H1 (cell line): ENCODE results near the gene TCEANC. TPM values are rescaled to one million over a fixed set of nuclear protein-coding genes. Genes with fewer than 3 reads are reported as not detected.

Experiments used
- CTCF ChIA-PET: fragments of 300-600 bp; sonication (Branson Sonifier 250); formaldehyde crosslinking; loops from one replicate; lab custom pipeline; 2021; ENCODE audit not compliant: partially characterized antibody; lab: Charles Lee
- POLR2A ChIA-PET: fragments of 300-600 bp; sonication (Branson Sonifier 250); formaldehyde crosslinking; loops from one replicate; lab custom pipeline; 2021; ENCODE audit warnings: inconsistent platforms; ENCODE audit not compliant: partially characterized antibody; lab: Charles Lee
- DNase-seq, 2 experiments: peaks; one replicate each; pipeline versions ENCODE4 v3.0.0 to v3.0.0-alpha.2; 2010 to 2022; ENCODE audit warnings: low spot score in 2 of 2, low read depth in 1 of 2, mixed read lengths in 1 of 2
- FAIRE-seq: peaks from 2 replicates; lab custom pipeline; 2011; peaks lifted over from hg19 to GRCh38; lab: Jason Lieb, UNC
- H2AFZ ChIP-seq: 2 replicates; pipeline ENCODE4 v1.8.1; 2012; ENCODE audit warnings: low read length, inconsistent platforms
- H2AK5ac ChIP-seq: 2 replicates; pipeline ENCODE4 v1.6.1; 2013; ENCODE audit warnings: low read depth, low read length
- H2BK120ac ChIP-seq: replicated peaks from 2 replicates; pipeline ENCODE3; 2013; ENCODE audit warnings: low read depth, low read length, inconsistent platforms
- H2BK12ac ChIP-seq: 2 replicates; pipeline ENCODE4 v1.6.1; 2013; ENCODE audit warnings: low read depth, low read length
- H2BK15ac ChIP-seq: 2 replicates; pipeline ENCODE4 v1.6.1; 2013; ENCODE audit warnings: low read length
- H2BK20ac ChIP-seq: 2 replicates; pipeline ENCODE4 v1.6.1; 2013; ENCODE audit warnings: low read length
- H2BK5ac ChIP-seq: 2 replicates; pipeline ENCODE4 v1.6.1; 2013; ENCODE audit warnings: low read depth, low read length
- H3K14ac ChIP-seq: 2 replicates; pipeline ENCODE4 v1.6.1; 2013; ENCODE audit warnings: inconsistent platforms; ENCODE audit not compliant: insufficient read length
- H3K18ac ChIP-seq: 2 replicates; pipeline ENCODE4 v1.6.1; 2013; ENCODE audit warnings: low read length; ENCODE audit errors: extremely low read depth
- H3K23ac ChIP-seq: 2 replicates; pipeline ENCODE4 v1.6.1; 2013; ENCODE audit warnings: inconsistent platforms; ENCODE audit not compliant: insufficient read length
- H3K23me2 ChIP-seq: 2 replicates; pipeline ENCODE4 v1.6.1; 2013; ENCODE audit warnings: low read depth, low read length
- H3K27ac ChIP-seq: 2 replicates; pipeline ENCODE4 v1.6.1; 2011; ENCODE audit warnings: low read depth, low read length, inconsistent platforms
- H3K27me3 ChIP-seq, 4 experiments: replicated peaks in 1 of 4; 1 replicate in 1 of 4; 2 replicates in 3 of 4; pipeline versions ENCODE4 v1.6.1 to v1.8.1; 2011 to 2013; ENCODE audit warnings: low read length in 3 of 4, mild to moderate bottlenecking in 3 of 4, inconsistent platforms in 2 of 4, mixed read lengths in 2 of 4, moderate library complexity in 1 of 4; ENCODE audit not compliant: control insufficient read depth in 3 of 4, insufficient read depth in 3 of 4; ENCODE audit errors: extremely low read depth in 1 of 4
- H3K36me3 ChIP-seq, 4 experiments: 2 replicates each; pipeline versions ENCODE4 v1.6.1 to v1.8.1; 2011 to 2013; ENCODE audit warnings: mild to moderate bottlenecking in 4 of 4, low read length in 3 of 4, moderate library complexity in 2 of 4, control low read depth in 1 of 4, inconsistent platforms in 1 of 4; ENCODE audit not compliant: insufficient read depth in 4 of 4, control insufficient read depth in 2 of 4
- H3K4ac ChIP-seq: replicated peaks from 2 replicates; pipeline ENCODE3; 2013; ENCODE audit warnings: low read length, low read depth, mixed read lengths, inconsistent platforms; ENCODE audit not compliant: insufficient read length
- H3K4me1 ChIP-seq, 4 experiments: replicated peaks in 1 of 4; 1 replicate in 1 of 4; 2 replicates in 3 of 4; pipeline versions ENCODE4 v1.6.1 to v1.8.1; 2011 to 2013; ENCODE audit warnings: low read length in 3 of 4, inconsistent platforms in 2 of 4, mixed read lengths in 1 of 4; ENCODE audit not compliant: insufficient read depth in 4 of 4, control insufficient read depth in 3 of 4
- H3K4me2 ChIP-seq, 2 experiments: 2 replicates each; pipeline versions ENCODE4 v1.6.1 to v1.8.1; 2011 to 2013; ENCODE audit warnings: low read depth in 2 of 2, low read length in 2 of 2, control low read depth in 1 of 2, inconsistent platforms in 1 of 2, mild to moderate bottlenecking in 1 of 2; ENCODE audit not compliant: insufficient read depth in 1 of 2
- H3K4me3 ChIP-seq, 4 experiments: fragments of 200-600, 300-600 bp in 1 of 4; sonication (generic), shearing (Covaris generic), sonication (Bioruptor Twin) in 1 of 4; 2 replicates each; pipeline versions ENCODE4 v1.5.1 to v1.8.1; 2011 to 2016; ENCODE audit warnings: low read length in 4 of 4, low read depth in 3 of 4, control low read depth in 2 of 4, inconsistent platforms in 2 of 4, mild to moderate bottlenecking in 2 of 4, mixed read lengths in 1 of 4, moderate library complexity in 1 of 4; ENCODE audit not compliant: insufficient read depth in 2 of 4; ENCODE audit errors: extremely low read depth in 1 of 4
- H3K56ac ChIP-seq: replicated peaks from 2 replicates; pipeline ENCODE3; 2013; ENCODE audit warnings: low read depth, mild to moderate bottlenecking, mixed read lengths, low read length, inconsistent platforms; ENCODE audit not compliant: insufficient read length
- H3K79me1 ChIP-seq: 2 replicates; pipeline ENCODE4 v1.6.1; 2013; ENCODE audit warnings: low read depth, low read length, control low read depth
- H3K79me2 ChIP-seq, 2 experiments: 2 replicates each; pipeline versions ENCODE4 v1.6.1 to v1.8.1; 2012 to 2013; ENCODE audit warnings: low read length in 2 of 2, mild to moderate bottlenecking in 2 of 2, inconsistent platforms in 1 of 2; ENCODE audit not compliant: insufficient read depth in 2 of 2, control insufficient read depth in 1 of 2
- H3K9ac ChIP-seq, 4 experiments: replicated peaks in 1 of 4; 1 replicate in 1 of 4; 2 replicates in 3 of 4; pipeline versions ENCODE4 v1.6.1 to v1.8.1; 2011 to 2013; ENCODE audit warnings: low read depth in 3 of 4, low read length in 3 of 4, control low read depth in 2 of 4, mild to moderate bottlenecking in 2 of 4, moderate library complexity in 2 of 4, inconsistent platforms in 1 of 4; ENCODE audit errors: extremely low read depth in 1 of 4
- H3K9me3 ChIP-seq, 2 experiments: 2 replicates each; pipeline versions ENCODE4 v1.6.1 to v1.8.1; 2012 to 2013; ENCODE audit warnings: mild to moderate bottlenecking in 2 of 2, moderate library complexity in 2 of 2, control low read depth in 1 of 2, inconsistent platforms in 1 of 2, low read depth in 1 of 2, low read length in 1 of 2, mixed read lengths in 1 of 2; ENCODE audit not compliant: insufficient read depth in 2 of 2
- H4K20me1 ChIP-seq, 2 experiments: replicated peaks in 1 of 2; 2 replicates each; pipeline versions ENCODE3 to v1.8.1; 2011 to 2013; ENCODE audit warnings: inconsistent platforms in 2 of 2, low read length in 2 of 2, mild to moderate bottlenecking in 1 of 2; ENCODE audit not compliant: insufficient read depth in 2 of 2, control insufficient read depth in 1 of 2
- H4K5ac ChIP-seq: 2 replicates; pipeline ENCODE4 v1.6.1; 2013; ENCODE audit warnings: low read length, low read depth, mixed read lengths, inconsistent platforms; ENCODE audit not compliant: insufficient read length
- H4K8ac ChIP-seq: 2 replicates; pipeline ENCODE4 v1.8.0; 2013; ENCODE audit warnings: mild to moderate bottlenecking, moderate library complexity, low read length, inconsistent platforms; ENCODE audit not compliant: insufficient read depth; ENCODE audit errors: extremely low read depth
- H4K91ac ChIP-seq: replicated peaks from 2 replicates; pipeline ENCODE3; 2013; ENCODE audit warnings: low read length, mixed read lengths, inconsistent platforms; ENCODE audit not compliant: insufficient read length
- CREB1 ChIP-seq: IDR thresholded peaks from 2 replicates; pipeline ENCODE4 v1.6.1; 2012; ENCODE audit warnings: inconsistent platforms
- CTBP2 ChIP-seq: IDR thresholded peaks from 2 replicates; pipeline ENCODE4 v1.7.0; 2011; ENCODE audit warnings: borderline replicate concordance, mild to moderate bottlenecking, moderate library complexity, mixed read lengths, low read length; ENCODE audit not compliant: insufficient read depth, insufficient read length
- HDAC6 ChIP-seq: IDR thresholded peaks from one replicate; pipeline ENCODE4 v1.7.1; 2012; ENCODE audit warnings: low read depth, mild to moderate bottlenecking, inconsistent platforms, low read length, moderate library complexity
- JUND ChIP-seq: IDR thresholded peaks from 2 replicates; pipeline ENCODE4 v1.6.1; 2011; ENCODE audit warnings: mild to moderate bottlenecking, improper control_type of control experiment, low read length
- POLR2AphosphoS5 ChIP-seq: IDR thresholded peaks from 2 replicates; pipeline ENCODE4 v1.6.1; 2011; ENCODE audit warnings: low read depth, low read length
- RXRA ChIP-seq: IDR thresholded peaks from 2 replicates; pipeline ENCODE4 v1.6.1; 2011; ENCODE audit warnings: low read depth, mild to moderate bottlenecking, low read length, moderate library complexity; ENCODE audit not compliant: insufficient read depth
- SIX5 ChIP-seq: IDR thresholded peaks from 2 replicates; pipeline ENCODE4 v1.6.1; 2011; ENCODE audit warnings: mild to moderate bottlenecking, low read depth, low read length
- ZNF274 ChIP-seq: IDR thresholded peaks from 2 replicates; pipeline ENCODE4 v1.7.0; 2012; ENCODE audit warnings: low read length, borderline replicate concordance; ENCODE audit errors: extremely low read depth
- WGBS, 2 experiments: shearing (Covaris generic) in 1 of 2; methylation state at CpG; one replicate each; pipeline versions ENCODE4 v1.1.6 to v1.1.7; 2013 to 2015; ENCODE audit warnings: low lambda C conversion rate in 2 of 2, mixed read lengths in 2 of 2, inconsistent platforms in 1 of 2, low coverage in 1 of 2, missing lambda C conversion rate in 1 of 2; ENCODE audit not compliant: insufficient replicate concordance in 2 of 2, insufficient coverage in 1 of 2, insufficient read length in 1 of 2; ENCODE audit errors: extremely low coverage in 1 of 2, missing lambda C conversion rate in 1 of 2; 5-methylcytosine and 5-hydroxymethylcytosine counted together
- polyA plus RNA-seq, 7 experiments: library from polyadenylated mRNA; depleted of rRNA in 3 of 7; stranded (reverse) in 5 of 7; unstranded in 2 of 7; fragments of >200 nt in 5 of 7; fragments of 200-250 nt in 2 of 7; gene quantifications; 1 replicate in 5 of 7; 2 replicates in 1 of 7; 4 replicates in 1 of 7; pipeline versions ENCODE4 v1.2.1 to v1.2.3, GENCODE V29; 2011 to 2013; ENCODE audit warnings: missing spikeins in 2 of 7, mixed read lengths in 2 of 7
- total RNA-seq: library from RNA; stranded (reverse); fragmentation: NEBNext Ultra II Directional; extraction: Animal tissue kit (Norgen Biotek cat#: 25700); gene quantifications from 2 replicates; pipeline ENCODE4 v1.2.1, GENCODE V29; 2021
- TF ChIP-seq, protein P1 (sequence below), 3 experiments: IDR thresholded peaks; 1 replicate in 2 of 3; 2 replicates in 1 of 3; pipeline versions ENCODE4 v1.5.1 to v1.6.1; 2011; ENCODE audit warnings: low read length in 3 of 3, mild to moderate bottlenecking in 3 of 3, inconsistent platforms in 2 of 3, low read depth in 1 of 3, moderate library complexity in 1 of 3; ENCODE audit not compliant: insufficient read depth in 1 of 3; ENCODE audit errors: control extremely low read depth in 1 of 3

TCEANC gene
- total and polyA plus RNA-seq, 2 of the 8 experiments (the other 6 are each of a cell fraction or from before 2014, with no cell fraction given), result 0.88 to 2.0 TPM

DNA sequence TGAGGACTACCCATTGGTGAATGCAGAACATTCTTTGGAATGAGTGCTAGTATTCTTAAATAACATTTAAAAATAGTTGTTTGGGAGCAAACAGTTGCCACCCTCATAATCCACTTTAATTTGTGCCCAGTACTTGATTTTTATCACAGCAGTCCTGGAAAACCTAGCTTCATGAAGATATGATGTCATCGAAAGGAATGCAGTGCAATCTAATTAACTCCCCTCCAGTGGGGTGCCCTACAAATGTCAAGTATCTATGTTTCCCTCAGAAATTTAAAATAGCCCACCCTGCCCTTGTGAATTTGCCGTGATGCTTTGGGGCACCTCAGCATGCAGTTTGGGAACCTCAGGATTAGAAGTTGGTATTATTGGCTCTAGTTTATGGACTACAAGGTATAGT lies 41.4 kb downstream of the TCEANC start:
- Histone ChIP-seq H3K79me2 (peaks cover 4 to 96% of the 10 kb centered on the region in 2 experiments), H3K79me1 (no peaks in the 10 kb centered on the region; the same call in 1 of the 2 replicates), H2BK12ac (no peak overlapping the region), H2BK15ac (no peak overlapping the region), H3K9ac (no peak overlapping the region), H3K4ac (no peak overlapping the region), H4K5ac (no peak overlapping the region), H4K20me1 (peaks cover 0 to 14% of the 10 kb centered on the region in 2 experiments), H3K4me3 (no peak overlapping the region), H2BK20ac (no peak overlapping the region), H3K23me2 (peaks cover 3% of the 10 kb centered on the region; the same call in 1 of the 2 replicates), H2AK5ac (no peak overlapping the region), H4K8ac (no peak overlapping the region), H3K4me2 (no peak overlapping the region), H4K91ac (no peak overlapping the region), H3K4me1 (peaks cover 0 to 7% (median 3%) of the 10 kb centered on the region in 4 experiments; a peak in 4 of 7 replicates), H2BK5ac (no peak overlapping the region), H2BK120ac (no peak overlapping the region), H3K18ac (no peak overlapping the region), H3K23ac (no peak overlapping the region), H3K9me3 (no peaks in the 10 kb centered on the region), H3K36me3 (no peaks in the 10 kb centered on the region; a peak in 1 of 8 replicates), H3K14ac (no peak overlapping the region), H3K27ac (no peak overlapping the region), H2AFZ (no peak overlapping the region), H3K56ac (no peak overlapping the region), H3K27me3 (no peaks in the 10 kb centered on the region)
- TF ChIP-seq, protein P1, sequence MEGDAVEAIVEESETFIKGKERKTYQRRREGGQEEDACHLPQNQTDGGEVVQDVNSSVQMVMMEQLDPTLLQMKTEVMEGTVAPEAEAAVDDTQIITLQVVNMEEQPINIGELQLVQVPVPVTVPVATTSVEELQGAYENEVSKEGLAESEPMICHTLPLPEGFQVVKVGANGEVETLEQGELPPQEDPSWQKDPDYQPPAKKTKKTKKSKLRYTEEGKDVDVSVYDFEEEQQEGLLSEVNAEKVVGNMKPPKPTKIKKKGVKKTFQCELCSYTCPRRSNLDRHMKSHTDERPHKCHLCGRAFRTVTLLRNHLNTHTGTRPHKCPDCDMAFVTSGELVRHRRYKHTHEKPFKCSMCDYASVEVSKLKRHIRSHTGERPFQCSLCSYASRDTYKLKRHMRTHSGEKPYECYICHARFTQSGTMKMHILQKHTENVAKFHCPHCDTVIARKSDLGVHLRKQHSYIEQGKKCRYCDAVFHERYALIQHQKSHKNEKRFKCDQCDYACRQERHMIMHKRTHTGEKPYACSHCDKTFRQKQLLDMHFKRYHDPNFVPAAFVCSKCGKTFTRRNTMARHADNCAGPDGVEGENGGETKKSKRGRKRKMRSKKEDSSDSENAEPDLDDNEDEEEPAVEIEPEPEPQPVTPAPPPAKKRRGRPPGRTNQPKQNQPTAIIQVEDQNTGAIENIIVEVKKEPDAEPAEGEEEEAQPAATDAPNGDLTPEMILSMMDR (IDR thresholded peaks at IDR 0.05; ENCODE audit: control extremely low read depth in 1 of 3, insufficient read depth in 1 of 3, low read depth in 1 of 3, low read length in 3 of 3), result no peak
- TF ChIP-seq RXRA (no peak), HDAC6 (no peak), CTBP2 (no peak), JUND (no peak), POLR2AphosphoS5 (no peak), ZNF274 (no peak), CREB1 (no peak), SIX5 (no peak)
- ChIA-PET POLR2A (interaction anchor here (1.5 kb wide), 1 partner anchor 52 kb away, joined by 3 read pairs; no protein-coding TSS in a partner anchor), CTCF (no interaction called here)
- DNase-seq, result no peak
- FAIRE-seq, result no peak
- WGBS, 2 experiments, result 86% methylated on average over 2 of the region's 2 CpGs; no CpG with 5 or more reads in 1 of the 2 experiments
